Forelimb muscle (tissue), 1 donor: ENCODE results near the gene GMCL1. TPM values are rescaled to one million over a fixed set of nuclear protein-coding genes. Genes with fewer than 3 reads are reported as not detected.
"Not testable (repeated sequence)": the region's sequence is repeated elsewhere in the genome, so short reads cannot be mapped to it uniquely, and the experiment has no call there.

Experiments
- DNase-seq: peaks from one replicate; pipeline ENCODE4 v3.0.0-alpha.2; 2013; ENCODE audit warnings: low read depth
- polyA plus RNA-seq: library from polyadenylated mRNA; unstranded; fragments of 120-200 nt; gene quantifications from one replicate; pipeline ENCODE4 v1.2.1, GENCODE V29; 2013; ENCODE audit not compliant: insufficient read length

GMCL1 gene
- polyA plus RNA-seq, 1 donor: 8.8 TPM

DNA sequence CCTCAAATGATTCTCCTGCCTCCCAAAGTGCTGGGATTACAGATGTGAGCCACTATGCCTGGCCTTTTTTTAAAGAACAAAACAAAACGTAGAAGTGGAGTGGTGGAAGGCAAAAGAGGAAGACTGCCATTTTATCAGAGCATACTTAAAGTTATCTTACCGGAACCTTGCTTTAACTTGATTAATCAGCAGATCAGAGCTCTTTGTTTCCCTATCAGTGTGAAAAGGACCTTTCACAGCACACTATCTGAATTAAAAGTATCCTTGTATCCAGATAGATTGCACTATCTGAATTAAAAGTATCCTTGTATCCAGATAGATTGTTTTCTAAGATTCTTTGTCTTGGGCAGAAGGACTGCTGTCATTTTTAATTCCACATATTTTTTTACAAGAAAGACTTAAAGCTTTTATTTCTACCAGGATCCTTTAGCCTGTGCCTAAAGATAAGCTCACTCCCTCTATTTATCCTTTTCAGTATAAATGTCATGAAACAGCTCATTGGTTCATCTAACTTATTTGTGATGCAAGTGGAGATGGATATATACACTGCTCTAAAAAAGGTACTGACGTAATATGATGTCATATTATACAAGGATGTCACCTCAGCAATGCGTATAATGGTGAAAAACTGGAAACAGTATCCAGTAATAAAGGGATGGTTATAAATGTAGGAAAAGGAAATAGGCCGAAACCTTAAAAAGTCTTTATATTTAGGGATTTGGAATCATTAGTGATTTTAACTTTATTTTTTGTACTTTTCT, 17.8 kb downstream of the GMCL1 start:
- no peak for DNase-seq

DNA sequence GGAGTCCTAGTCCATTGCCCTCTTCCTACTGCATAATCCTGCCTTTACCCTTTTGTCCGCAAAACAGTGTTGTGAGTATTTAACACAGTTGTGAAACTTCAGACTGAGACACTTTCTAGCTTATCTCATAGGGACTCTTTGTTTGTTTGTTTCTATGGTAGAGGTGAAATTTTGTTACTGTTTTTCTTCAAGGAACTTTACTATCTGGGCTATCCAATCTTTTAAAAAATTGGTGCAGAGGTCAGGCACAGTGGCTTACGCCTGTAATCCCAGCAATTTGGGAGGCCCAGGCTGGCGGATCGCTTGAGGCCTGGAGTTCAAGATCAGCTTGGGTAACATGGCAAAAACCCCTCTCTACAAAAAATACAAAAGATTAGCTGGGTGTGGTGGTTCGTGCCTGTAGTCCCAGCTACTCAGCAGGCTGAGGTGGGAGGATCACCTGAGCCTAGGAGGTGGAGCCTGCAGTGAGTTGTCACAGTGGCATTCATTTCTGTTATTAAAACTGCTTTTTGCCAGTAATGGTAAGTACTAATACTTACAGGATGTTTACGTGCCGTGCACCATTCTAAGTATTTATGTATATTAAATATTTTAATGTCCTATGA, 18.8 kb downstream of the GMCL1 start:
- no peak for DNase-seq

DNA sequence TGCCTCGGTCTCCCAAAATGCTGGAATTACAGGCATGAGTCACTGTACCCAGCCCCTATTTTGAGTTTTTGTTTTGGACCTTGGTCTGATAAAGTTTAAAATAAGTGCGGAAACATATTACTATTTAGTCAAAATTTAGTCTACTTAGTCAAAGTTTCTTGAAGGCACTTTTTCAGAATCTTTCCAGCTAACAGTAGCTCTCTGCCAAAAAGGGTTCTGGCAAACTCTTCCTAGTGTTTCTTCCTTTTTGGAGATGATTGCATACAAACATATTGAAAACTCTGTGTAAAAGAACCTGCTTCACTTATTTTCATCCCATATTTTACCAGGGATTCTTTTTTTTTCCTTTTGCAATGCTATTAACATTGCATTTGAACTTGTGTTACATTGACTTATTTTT, 28.8 kb downstream of the GMCL1 start:
- no peak for DNase-seq

DNA sequence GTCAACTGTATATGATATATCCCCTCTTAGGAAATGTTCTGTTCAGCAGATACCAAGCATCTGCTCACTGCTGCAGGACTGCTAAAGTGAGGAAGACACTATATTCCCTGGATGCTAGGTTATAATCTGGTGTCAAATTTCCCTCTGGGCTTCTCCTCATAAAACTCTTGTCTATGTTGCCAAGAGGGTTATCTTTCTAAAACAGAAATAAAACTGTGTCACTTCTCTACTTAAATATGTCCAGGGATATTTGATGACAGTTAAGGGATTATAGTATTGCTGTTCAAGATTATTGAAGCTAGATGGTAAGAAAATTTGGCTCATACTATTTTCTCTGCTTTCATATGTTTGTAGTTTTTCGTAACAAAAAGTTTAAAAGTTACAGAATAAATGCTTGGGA, 33.8 kb downstream of the GMCL1 start:
- DNase-seq: no peak

DNA sequence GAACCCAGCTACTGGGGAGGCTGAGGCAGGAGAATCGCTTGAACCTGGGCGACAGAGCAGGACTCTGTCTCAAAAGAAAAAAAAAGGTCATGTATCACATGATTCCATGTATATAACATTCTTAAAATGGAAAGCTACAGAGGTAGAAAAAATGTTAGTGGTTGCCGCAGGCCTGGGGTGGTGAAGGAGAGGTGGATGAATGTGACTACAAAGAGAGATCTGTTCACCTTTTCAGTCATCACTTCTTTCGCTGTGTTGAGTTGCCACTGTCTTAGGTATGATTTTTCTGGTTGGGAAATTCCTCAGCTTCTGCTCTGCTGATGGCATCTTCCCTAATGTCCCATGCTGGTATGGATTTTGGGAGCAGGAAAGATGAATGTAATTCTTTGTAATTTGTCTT, 59.0 kb downstream of the GMCL1 start:
- no peak for DNase-seq

DNA sequence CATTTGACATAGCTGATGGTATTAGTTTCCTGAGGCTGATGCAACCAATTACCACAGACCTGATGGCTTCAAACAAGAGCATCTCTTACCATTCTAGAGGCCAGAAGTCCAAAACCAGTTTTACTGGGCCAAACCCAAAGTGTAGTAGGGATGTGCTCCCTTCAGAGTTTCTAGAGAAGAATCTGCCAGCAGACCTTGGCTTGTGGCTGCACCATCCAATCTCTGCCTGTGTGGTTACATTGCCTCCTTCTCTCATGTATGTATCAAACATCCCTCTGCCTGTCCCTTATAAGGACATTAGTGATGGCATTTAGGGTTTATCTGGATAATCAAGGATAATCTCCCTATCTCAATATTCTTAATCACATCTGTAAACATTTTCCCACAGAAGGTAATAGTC, 59.8 kb downstream of the GMCL1 start:
- no peak for DNase-seq

DNA sequence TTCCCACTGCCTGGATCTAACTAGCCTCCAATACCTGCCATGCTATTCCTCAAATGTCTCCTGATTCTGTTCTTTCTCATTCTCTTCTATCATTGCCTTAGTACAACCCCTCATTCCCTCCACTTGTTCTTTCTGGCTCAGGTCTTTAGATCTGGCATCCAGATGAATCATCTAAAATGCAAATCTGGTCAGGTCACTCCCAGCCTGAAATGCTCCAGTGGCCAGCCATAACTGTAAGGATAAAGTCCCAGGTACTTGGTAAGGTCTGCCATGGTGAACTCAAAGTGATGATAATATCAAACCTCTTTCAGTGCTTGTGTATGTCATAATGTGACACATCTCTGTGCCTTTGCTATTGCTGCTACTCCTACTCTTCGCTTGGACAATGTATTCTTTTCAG, 61.4 kb downstream of the GMCL1 start:
- DNase-seq: no peak

DNA sequence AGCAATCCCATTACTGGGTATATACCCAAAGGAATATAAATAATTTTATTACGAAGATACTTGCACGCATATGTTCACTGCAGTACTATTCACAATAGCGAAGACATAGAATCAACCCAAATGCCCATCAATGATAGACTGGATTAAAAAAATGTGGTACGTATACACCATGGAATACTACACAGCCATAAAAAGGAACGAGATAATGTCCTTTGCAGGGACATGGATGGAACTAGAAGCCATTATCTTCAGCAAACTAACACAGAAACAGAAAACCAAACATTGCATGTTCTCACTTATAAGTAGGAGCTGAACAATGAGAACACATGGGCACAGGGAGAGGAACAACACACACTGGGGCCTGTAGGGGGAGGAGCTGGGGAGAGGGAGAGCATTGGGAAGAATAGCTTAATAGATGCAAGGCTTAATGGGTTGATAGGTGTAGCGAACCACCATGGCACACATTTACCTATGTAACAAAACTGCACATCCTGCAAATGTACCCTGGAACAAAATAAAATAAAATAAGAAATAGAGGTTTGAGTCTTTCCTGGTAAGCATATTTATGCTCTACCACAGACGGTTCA, 63.5 kb downstream of the GMCL1 start:
- not testable (repeated sequence) for DNase-seq

DNA sequence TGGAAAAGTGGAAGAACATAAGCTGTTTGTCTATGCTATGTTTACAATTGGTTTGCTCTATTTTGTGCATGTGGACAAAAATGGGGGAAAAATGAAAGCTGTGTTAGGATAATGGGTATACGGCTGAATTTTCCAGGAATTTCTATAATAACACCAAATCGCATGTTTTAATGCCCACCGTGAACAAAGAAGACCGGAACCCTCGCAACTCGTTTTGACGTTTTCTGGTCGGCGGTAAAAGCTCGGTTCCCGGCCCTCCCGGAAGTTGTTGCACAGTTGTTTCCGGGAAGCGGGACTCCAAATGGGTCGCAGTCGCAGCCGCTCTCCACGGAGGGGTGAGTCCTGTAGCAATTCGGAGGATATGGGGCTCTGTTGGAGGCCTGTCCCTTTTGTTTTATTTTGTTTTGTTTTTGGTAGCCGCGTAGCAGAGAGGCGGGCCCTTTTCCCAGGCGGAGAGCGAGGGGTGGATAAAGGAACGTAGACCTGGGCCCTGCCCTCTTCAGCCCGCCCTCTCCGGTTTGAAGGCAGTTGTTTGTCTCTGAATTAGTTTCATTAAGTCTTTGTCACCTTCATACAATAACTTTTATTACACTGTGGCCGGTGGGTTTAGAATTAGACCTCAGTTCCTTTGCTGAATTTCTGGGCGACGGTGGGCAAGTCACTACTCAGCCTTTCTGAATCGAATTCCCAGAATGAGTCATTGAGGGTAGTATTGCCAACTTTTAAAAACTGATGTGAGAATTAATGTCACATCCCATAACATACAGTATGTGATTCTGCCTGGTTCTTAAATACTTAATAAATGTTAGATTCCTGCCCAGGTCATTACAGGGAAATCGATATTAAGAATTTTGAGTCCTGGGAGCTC, 64.5 kb downstream of the GMCL1 start, which contains the start of gene SNRNP27:
SNRNP27 (plus strand) TSS at position 273 of the 868 bp plus-strand sequence; CDS start at position 302, 29 bp downstream.
- peak; percentile 62 for DNase-seq

DNA sequence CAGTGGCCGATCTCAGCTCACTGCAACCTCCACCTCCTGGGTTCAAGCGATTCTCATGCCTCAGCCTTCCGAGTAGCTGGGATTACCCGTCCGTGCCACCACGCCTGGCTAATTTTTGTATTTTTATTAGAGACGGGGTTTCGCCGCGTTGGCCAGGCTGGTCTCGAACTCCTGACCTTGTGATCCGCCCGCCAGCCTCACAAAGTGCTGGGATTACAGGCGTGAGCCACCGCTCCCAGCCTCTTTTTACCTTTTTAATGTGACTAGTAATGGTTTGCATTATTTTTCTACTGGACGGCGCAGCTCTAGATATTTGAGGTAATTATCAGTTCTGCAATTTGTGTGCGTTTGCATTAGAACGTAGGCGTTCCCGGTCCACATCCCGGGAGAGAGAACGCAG, 65.3 kb downstream of the GMCL1 start:
- not testable (repeated sequence) for DNase-seq

DNA sequence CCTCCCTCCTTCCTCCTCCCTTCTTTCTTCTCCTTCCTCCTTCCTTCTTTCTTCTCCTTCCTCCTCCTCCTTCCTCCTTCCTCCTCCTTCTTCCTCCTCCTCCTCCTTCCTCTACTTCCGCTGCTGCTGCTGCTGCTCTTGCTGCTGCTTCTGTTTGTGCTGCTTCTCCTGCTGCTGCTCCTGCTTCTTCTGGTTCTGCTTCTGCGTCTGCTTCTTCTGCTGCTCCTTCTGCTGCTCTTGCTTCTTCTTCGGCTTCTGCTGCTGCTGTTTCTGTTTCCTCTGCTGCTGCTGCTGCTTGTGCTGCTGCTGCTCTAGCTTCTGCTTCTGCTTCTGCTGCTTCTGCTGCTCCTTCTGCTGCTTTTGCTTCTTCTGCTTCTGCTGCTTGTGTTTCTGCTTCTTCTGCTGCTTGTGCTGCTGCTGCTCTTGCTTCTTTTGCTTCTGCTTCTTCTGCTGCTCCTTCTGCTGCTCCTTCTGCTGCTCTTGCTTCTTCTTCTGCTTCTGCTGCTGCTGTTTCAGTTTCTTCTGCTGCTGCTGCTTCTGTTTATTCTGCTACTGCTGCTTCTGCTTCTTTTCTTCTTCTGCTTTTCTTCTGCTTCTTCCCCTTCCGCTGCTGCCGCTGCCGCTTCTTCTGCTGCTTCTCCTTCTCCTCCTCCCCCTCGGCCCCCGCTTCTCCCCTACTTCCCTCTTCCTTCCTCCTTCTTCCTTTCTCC, 72.9 kb downstream of the GMCL1 start:
- DNase-seq: no peak

DNA sequence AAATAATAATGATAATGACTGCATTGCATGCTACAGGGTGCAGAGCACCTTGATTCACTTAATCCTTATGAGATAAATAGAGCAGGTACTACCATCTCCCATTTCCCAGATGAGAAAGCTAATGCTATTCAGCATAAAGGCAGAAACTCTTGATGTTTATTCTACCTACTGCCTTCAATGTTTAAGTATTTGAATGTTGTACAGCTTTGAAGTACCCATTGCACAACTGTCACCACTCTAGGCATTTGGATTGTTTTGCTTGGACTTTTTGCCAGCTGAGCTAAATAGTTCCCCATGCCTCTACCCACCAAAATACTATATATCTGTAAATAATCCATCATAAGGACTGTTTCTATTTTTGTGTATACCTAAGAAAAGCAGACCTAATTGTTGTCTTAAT, 77.8 kb downstream of the GMCL1 start:
- DNase-seq: no peak

DNA sequence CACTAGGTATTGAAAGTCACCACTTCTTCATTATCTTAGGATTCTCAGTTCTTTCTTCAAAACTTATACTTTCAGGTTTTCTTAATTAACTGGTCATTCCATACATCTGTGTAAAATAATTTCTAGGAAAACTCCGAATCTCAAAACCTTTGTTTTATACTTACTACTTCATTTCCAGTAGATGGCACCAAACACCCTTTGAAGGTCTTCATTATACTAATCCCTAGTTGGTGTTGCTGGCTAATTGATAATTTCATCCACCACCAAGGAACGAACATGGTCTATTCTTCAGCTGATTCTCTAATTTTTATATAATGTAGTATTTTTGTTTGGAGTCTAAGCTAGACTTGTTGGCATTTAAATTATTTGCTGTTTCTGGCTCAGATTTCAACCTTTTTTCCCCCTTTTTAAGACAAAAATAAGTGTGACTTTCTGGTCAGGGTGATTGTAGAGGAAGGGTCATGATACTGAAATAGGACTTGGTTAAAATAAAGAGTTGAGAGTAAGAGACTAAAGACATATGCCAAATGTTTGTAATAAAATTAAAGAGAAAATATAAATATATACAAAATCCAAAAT, 82.6 kb downstream of the GMCL1 start:
- DNase-seq: peak; percentile 24

DNA sequence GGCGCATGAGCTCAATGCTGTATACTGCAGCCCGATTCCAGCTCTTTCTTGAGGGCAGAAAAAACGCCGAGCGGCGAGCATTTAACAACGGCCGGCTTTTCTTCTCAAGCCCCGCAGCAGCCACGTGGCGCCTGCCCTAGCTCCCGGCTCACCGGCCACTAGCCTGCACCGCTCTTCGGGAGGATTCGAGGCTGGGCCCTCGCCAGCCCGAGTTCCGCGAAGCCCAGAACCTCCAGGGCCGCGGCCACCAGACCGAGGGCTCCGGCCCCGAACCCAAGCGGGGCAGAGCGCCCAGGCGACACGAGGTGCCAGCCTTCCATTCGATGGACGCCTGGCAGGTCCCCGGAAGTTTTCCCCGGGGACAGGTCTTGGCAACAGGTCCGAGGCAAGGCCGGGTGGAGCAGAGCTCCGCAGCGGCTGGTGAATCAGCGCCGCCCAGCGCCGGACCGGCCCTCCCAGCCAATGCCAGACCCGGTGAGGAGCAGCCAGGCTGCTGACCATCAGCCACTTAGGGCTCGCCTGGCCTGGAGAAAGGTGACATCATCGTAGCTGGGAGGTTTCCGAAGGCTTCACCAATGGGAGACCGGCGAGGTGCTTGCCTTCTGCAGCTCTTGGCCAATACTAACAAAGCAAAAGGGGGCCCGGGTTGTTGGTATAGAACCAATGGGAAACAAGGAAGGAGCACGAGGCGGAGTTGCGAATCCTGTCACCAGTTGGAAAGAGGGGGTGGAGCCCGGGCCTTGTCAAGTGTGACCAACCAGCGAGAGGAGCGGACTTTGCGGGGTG, 84.9 kb downstream of the GMCL1 start:
- DNase-seq: peak; percentile 99

DNA sequence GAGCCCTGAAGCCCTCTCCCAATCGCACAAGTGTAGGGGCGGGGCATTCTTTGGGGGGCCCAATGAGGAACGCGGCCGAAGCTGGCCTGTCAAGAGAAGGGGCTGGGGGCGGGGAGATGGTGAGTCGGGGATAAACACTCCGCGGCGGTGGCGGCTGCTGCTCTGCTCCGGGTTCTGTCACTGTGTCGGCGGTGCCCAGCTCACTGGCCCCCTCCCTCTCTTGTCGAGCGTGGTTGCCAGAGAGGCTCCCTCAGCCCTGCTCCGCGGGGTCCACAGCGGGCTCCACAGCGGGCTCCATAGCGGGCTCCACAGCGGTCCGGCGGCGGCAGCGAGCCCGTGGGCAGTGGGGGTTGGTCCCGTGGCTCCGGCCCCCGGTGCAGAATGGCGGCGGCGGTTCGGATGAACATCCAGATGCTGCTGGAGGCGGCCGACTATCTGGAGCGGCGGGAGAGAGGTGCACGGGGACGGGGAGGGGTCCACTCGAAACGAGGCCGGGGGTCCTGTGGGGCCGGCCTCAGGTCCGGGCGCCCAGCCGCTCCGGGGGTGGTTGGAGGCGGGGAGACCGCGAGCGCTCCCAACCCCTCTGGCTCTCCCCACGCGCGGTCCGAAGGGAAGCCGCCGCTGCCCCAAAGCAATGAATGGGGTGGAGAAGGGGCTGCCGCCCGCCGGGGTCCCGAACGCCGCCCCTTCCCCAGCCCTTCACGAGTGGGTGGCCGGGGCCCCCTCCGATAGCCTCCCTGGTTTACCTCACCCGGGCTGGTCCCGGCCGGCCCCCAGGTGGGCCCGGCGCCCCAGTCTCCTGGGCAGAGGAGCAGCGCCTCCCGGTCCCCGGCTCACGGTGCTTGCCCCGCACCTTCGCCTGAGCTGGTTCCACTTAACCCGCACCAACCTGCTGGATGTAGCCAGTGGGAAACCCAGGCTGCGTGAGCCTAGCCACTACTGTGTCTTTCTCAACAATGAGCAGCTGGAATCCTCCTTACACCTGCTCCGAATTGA, 85.8 kb downstream of the GMCL1 start, which contains the start of gene MXD1:
MXD1 (plus strand) TSS at position 160 of the 996 bp plus-strand sequence; CDS start at position 382, 222 bp downstream.
- no peak for DNase-seq

DNA sequence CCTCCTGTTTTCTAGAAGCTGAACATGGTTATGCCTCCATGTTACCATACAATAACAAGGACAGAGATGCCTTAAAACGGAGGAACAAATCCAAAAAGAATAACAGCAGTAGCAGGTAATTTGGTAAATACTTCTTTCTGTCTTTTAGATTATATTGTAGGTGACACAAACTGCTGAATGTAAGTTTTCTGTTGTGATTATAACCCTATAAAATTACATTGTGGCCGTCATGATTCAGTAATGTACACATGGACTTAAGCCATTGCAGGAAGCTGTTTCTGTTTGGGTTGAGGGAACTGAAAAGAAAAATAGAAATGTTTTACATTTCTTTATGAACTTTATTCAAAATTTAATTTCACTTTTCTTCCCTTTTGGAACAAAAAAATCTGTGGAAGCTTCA, 86.6 kb downstream of the GMCL1 start:
- DNase-seq: no peak

DNA sequence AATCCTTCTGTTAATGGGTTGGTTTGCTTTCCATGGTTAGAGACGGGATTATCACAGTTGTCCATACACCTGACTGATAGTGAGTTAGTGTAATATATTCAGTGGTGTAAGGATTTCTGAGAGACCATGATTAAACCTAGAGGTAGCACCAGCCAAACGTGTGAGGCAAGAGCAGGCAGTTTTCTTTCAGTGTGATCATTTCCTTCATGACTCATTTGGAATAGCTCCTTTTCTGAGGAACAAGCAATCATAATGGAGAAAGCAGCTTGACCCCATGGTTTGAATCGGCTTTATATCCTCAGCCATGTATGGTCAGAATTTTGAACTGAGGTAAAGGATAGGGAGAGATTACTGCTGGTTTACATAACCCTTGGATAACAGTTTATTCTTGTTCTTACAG, 88.4 kb downstream of the GMCL1 start:
- DNase-seq: no peak

DNA sequence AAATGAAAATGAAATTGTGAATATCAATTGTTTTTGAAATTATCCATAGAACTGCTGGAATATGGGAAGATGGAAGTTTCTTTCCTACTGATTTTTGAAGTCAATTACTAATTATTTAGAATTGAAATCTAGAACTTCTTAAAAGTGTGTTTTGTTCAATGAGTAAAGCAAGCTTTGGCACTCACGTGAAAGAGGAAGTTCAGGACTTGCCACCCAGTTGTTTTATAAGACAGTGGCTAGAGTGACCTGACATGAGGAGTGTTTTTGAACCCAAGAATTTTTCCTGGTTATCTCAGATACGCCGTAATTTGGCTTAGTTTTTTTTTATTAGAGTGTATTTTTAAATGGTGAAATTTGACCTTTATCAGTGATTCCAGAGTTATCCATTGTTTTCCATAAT, 88.9 kb downstream of the GMCL1 start:
- DNase-seq: no peak

DNA sequence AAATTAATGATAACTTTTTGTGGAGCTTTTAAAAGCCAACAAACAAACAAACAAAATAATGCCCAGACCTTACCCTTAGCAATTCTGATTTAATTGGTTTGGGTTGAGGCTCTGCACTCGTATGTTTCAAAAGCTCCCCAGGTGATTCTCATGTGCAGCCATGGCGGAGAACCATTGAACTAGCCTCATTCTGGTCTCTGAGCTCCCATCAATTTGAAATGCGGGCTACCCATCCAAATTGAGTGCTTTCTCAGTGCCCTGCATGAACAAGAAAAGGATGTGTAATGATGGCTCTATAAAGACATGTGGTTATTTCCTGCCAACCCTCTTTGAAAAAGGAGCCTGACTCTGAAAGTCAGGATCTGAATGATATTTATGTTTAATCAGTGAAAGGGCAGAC, 93.7 kb downstream of the GMCL1 start:
- no peak for DNase-seq
